Measurements from ENCODE around the gene CCDC3. TPM values are rescaled to one million over a fixed set of nuclear protein-coding genes. Genes with fewer than 3 reads are reported as not detected.

CCDC3 gene
- total RNA-seq, 1 experiment from 2014 or later, result not detected

- POLR2A ChIA-PET, result no interaction called here
- no peak for DNase-seq (ENCODE audit: unreplicated experiment)
- no TSS peak for BruUV-seq (replicated peaks)
- H3K4me1 Mint-ChIP-seq (ENCODE audit: insufficient read depth, unreplicated experiment), result no peaks in the 10 kb centered on the region
- H3K27ac Mint-ChIP-seq (ENCODE audit: low read depth, unreplicated experiment), result no peak overlapping the region
- no peaks in the 10 kb centered on the region for H3K36me3 Mint-ChIP-seq (ENCODE audit: insufficient read depth, unreplicated experiment)
- CTCF ChIA-PET, result no interaction called here
- H3K9me3 Mint-ChIP-seq (ENCODE audit: unreplicated experiment), result no peaks in the 10 kb centered on the region
- TF ChIP-seq, protein P1, sequence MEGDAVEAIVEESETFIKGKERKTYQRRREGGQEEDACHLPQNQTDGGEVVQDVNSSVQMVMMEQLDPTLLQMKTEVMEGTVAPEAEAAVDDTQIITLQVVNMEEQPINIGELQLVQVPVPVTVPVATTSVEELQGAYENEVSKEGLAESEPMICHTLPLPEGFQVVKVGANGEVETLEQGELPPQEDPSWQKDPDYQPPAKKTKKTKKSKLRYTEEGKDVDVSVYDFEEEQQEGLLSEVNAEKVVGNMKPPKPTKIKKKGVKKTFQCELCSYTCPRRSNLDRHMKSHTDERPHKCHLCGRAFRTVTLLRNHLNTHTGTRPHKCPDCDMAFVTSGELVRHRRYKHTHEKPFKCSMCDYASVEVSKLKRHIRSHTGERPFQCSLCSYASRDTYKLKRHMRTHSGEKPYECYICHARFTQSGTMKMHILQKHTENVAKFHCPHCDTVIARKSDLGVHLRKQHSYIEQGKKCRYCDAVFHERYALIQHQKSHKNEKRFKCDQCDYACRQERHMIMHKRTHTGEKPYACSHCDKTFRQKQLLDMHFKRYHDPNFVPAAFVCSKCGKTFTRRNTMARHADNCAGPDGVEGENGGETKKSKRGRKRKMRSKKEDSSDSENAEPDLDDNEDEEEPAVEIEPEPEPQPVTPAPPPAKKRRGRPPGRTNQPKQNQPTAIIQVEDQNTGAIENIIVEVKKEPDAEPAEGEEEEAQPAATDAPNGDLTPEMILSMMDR (IDR thresholded peaks at IDR 0.05; ENCODE audit: unreplicated experiment), result no peak
- H3K27me3 Mint-ChIP-seq (ENCODE audit: insufficient read depth, unreplicated experiment), result no peaks in the 10 kb centered on the region
- no peak overlapping the region for H3K4me3 Mint-ChIP-seq (ENCODE audit: unreplicated experiment)
- intact Hi-C loops (cut with micrococcal nuclease), result no loop called here
Measured at GRCh38 chr10:12877150-12877549, 124.4 kb downstream of the CCDC3 start.

GRCh38 chr10:12876266-12876665 is 125.2 kb downstream of the CCDC3 start:
- no peak for DNase-seq (ENCODE audit: unreplicated experiment)
- no peaks in the 10 kb centered on the region for H3K9me3 Mint-ChIP-seq (ENCODE audit: unreplicated experiment)
- H3K4me3 Mint-ChIP-seq (ENCODE audit: unreplicated experiment), result no peak overlapping the region
- H3K27ac Mint-ChIP-seq (ENCODE audit: low read depth, unreplicated experiment), result no peak overlapping the region
- no peaks in the 10 kb centered on the region for H3K27me3 Mint-ChIP-seq (ENCODE audit: insufficient read depth, unreplicated experiment)
- TF ChIP-seq, protein P1 (IDR thresholded peaks at IDR 0.05; ENCODE audit: unreplicated experiment), result no peak
- CTCF ChIA-PET, result interaction anchor here (1.0 kb wide), 1 partner anchor 158 kb away, joined by 6 read pairs; no protein-coding TSS in a partner anchor
- POLR2A ChIA-PET, result no interaction called here
- intact Hi-C loops (cut with micrococcal nuclease), result no loop called here
- no peaks in the 10 kb centered on the region for H3K36me3 Mint-ChIP-seq (ENCODE audit: insufficient read depth, unreplicated experiment)
- BruUV-seq (replicated peaks), result no TSS peak
- H3K4me1 Mint-ChIP-seq (ENCODE audit: insufficient read depth, unreplicated experiment), result no peaks in the 10 kb centered on the region

- Mint-ChIP-seq H3K27ac (ENCODE audit: low read depth, unreplicated experiment) (no peak overlapping the region), H3K9me3 (ENCODE audit: unreplicated experiment) (no peaks in the 10 kb centered on the region), H3K4me3 (ENCODE audit: unreplicated experiment) (no peak overlapping the region), H3K36me3 (ENCODE audit: insufficient read depth, unreplicated experiment) (no peaks in the 10 kb centered on the region), H3K4me1 (ENCODE audit: insufficient read depth, unreplicated experiment) (no peaks in the 10 kb centered on the region), H3K27me3 (ENCODE audit: insufficient read depth, unreplicated experiment) (no peaks in the 10 kb centered on the region)
- TF ChIP-seq, protein P1 (IDR thresholded peaks at IDR 0.05; ENCODE audit: unreplicated experiment), result no peak
- intact Hi-C loops (cut with micrococcal nuclease), result no loop called here
- ChIA-PET CTCF (interaction anchor here (1.0 kb wide), 1 partner anchor 157 kb away, joined by 6 read pairs; no protein-coding TSS in a partner anchor), POLR2A (interaction anchor here (0.6 to 1.3 kb wide), 2 partner anchors 31 to 34 kb away, joined by 3 read pairs; no protein-coding TSS in a partner anchor)
- BruUV-seq (replicated peaks), result no TSS peak
- DNase-seq (ENCODE audit: unreplicated experiment), result no peak
Measured at GRCh38 chr10:12875100-12875499, 126.4 kb downstream of the CCDC3 start.

DNA sequence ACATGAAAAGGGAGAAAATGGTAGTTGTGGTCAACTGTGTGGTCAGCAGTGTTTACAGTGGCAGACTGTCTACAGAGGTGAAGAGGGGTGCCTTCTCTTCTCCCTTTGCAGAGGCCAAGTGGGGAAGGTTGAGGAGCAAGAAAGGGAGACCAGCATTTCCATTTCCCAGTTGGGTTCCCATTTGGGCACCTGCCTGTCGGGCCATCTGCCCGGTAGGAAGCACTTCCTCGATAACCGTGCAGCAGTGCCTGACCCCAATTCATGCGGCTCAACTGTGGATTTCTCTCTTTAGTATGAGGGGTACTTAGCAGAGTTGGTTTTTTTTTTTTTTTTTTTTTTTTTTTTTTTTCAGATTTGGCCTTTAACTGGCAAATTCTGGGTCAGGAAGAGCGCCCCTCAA is 127.0 kb downstream of the CCDC3 start:
- intact Hi-C loops (cut with micrococcal nuclease), result no loop called here
- H3K4me1 Mint-ChIP-seq (ENCODE audit: insufficient read depth, unreplicated experiment), result no peaks in the 10 kb centered on the region
- H3K4me3 Mint-ChIP-seq (ENCODE audit: unreplicated experiment), result no peak overlapping the region
- CTCF ChIA-PET, result no interaction called here
- no peaks in the 10 kb centered on the region for H3K27me3 Mint-ChIP-seq (ENCODE audit: insufficient read depth, unreplicated experiment)
- no peaks in the 10 kb centered on the region for H3K36me3 Mint-ChIP-seq (ENCODE audit: insufficient read depth, unreplicated experiment)
- H3K27ac Mint-ChIP-seq (ENCODE audit: low read depth, unreplicated experiment), result no peak overlapping the region
- no TSS peak for BruUV-seq (replicated peaks)
- H3K9me3 Mint-ChIP-seq (ENCODE audit: unreplicated experiment), result no peaks in the 10 kb centered on the region
- no peak for DNase-seq (ENCODE audit: unreplicated experiment)
- TF ChIP-seq, protein P1 (IDR thresholded peaks at IDR 0.05; ENCODE audit: unreplicated experiment), result no peak
- POLR2A ChIA-PET, result interaction anchor here (0.6 to 1.3 kb wide), 2 partner anchors 31 to 35 kb away, joined by 3 read pairs; no protein-coding TSS in a partner anchor

Measured in MCF 10A (cell line).